GM19328 (cell line): ENCODE measurements around the gene GATAD2B.

Experiments
- ATAC-seq: cut with Tn5 transposase; IDR thresholded peaks from one replicate; pipeline ENCODE4 v1.9.1; 2021; ENCODE audit warnings: mild to moderate bottlenecking, moderate library complexity; ENCODE audit not compliant: unreplicated experiment

Gene GATAD2B

DNA sequence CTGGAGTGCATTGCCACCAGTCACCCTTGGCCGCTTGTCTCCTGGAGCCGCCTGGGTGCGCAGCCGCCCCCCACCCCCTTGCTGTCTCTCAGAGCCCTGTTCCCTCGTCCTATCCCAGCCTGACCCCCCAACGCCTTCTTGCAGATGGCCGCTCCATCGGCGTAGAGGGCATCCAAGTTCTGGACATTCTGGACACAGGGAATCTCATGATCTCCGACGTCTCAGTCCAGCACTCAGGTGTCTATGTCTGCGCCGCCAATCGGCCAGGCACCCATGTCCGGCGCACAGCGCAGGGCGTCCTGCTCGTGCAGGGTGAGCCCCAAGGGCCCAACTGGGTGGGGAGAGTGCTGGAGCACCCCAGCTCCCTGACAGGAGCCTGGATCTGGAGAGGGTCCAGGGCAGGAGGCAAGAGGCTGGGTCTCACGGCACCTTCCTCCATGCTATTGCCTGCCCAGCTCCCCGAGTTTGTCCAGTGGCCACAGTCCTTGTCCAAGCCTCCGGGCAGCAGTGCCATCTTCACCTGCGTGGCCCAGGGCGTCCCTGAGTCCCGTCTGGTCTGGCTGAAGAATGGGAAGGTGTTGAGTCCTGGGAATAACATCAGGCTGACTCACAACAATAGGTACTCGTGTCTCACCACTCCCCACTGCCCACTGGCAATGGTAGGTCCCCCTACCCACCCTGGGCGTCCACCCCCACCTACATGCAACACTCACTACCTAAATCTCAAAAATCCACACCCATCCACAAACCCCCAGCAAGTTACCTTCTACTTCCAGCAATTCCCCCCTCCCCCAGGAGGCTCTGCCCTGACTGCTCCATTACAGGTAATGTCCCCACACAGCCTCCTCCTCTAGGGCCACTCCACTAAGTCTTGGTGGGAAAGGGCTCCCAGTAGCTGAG, 123.0 kb downstream of the GATAD2B start:
- no peak for ATAC-seq

GRCh38 chr1:153799016-153799415, 123.8 kb downstream of the GATAD2B start:
- ATAC-seq = no peak

GRCh38 chr1:153798468-153798780, 124.3 kb downstream of the GATAD2B start:
- ATAC-seq = no peak

GRCh38 chr1:153796786-153797659, 125.7 kb downstream of the GATAD2B start:
- peak; percentile 52 for ATAC-seq

GRCh38 chr1:153795934-153796785, 126.6 kb downstream of the GATAD2B start:
- ATAC-seq = no peak

GRCh38 chr1:153795330-153795837, 127.4 kb downstream of the GATAD2B start:
- no peak for ATAC-seq

DNA sequence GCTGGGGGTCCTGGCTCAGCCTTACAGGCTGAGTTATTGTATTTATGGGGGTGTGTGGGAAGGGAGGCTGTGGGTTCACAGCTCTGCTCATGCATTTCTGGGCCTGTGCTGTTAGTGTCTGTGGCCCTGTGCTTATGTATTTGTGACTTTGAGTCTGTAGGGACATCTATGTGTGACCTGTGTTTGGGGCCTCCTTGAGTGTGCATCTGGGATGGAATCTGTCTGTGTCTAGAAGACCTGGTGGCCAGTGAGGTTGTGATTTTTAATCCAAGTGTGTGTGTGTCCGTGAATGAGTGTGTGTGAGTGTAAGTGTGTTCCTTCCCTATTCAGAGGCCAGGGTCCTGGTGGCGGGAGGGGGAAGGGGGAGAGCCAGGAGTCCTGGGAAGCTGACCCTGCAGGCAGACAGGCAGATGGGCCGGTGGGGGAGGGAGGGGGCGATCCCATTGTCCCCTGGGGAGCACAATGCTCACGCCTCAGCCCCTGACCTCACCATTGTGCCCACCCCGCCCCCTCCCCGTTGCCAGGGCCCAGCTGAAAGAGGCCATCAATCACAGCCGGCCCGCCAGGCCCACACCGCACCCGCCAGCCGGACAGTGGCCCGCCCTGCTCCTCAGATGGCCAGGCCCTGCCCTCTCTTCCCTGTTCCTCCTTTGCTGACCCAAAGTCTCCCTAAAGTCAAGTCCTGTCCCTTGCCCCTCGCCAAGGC, 128.0 kb downstream of the GATAD2B start:
- ATAC-seq = no peak

DNA sequence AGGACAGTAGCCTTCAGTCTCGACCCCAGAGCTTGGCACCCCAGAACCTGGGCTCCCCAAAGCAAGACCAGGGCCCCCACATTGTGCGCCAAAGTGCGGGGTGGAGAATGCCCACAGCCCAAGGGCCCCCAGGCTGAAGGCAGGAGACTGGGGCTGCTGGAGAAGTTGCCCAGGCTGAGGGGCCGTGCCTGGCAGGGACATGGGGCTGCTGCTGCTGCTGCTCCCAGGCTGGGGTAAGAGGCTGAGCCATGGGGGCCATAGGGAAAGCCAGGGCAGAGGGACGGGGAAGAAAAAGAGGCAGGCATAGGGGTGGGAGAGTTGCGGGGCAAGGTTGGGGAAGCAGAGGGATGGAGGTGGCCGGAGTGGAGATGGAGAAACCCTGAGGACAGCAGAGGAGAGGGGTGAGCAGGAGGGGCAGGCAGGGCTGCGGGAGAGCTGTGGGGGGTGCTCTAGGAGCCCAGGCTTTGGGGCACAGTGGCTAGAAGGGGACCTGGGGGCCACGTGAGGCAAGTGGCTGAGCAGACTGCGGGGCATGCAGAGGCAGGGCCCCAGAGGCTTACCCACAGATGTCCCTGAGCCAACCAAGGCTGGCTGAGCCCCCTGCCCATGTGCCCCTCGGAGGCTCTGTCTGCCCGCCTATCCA, 128.7 kb downstream of the GATAD2B start:
- no peak for ATAC-seq

- ATAC-seq = no peak
These were observed 129.4 kb downstream of the GATAD2B start for GRCh38 chr1:153793261-153793972.

DNA sequence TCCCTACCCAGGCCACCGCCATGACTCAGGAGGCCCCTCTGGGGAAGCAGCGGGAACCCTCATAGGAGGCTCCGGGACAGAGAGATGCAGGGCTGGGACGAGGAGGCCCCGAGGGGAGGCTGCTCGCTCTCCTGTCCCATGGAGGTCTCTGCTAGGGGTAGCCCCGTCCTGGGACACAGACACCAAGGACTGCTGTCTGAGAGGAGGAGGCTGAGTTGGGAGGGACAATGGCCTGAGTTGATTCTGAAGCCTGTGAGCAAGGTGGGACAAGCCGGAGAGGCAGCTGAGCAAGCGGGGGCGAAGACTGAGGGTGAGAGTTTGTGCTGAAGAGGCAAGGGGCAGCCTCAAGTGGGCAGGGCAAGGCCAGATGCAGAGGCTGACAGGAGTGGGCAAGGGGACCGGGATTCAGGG, 130.1 kb downstream of the GATAD2B start:
- ATAC-seq = no peak

GRCh38 chr1:153791648-153792253, 131.0 kb downstream of the GATAD2B start:
- no peak for ATAC-seq

- ATAC-seq = peak; percentile 83
These were observed 131.7 kb downstream of the GATAD2B start for GRCh38 chr1:153790966-153791647.

DNA sequence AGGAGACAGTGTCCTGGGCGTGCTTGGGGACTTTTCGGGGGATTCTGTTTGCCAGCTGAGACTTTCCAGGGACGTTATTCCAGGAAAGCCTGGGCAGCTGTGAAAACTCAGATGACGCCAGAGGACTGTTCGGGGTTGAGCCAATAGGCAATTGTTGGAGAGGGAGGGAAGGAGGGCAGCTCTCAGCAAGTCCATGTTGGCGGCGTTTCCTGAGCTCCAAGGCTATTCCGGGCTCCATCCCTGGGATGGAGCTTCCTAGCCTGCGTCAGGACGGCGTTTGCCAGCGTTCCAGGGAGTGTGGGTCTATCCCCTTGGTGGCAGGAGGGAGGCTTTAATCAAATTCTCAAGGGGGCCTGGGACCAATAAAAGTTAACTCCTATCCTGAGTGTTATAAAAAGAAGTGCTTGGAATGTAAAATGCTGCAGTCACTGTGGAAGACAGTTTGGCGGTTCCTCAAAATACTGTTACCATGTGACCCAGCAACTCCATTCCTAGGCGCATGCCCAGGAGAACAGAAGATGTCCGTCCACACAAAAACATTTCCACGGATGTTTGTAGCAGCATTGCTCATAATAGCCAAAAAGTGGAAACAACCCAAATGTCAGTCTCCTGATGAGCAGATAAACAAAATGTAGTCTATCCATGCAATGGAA, 132.3 kb downstream of the GATAD2B start:
- ATAC-seq = no peak

DNA sequence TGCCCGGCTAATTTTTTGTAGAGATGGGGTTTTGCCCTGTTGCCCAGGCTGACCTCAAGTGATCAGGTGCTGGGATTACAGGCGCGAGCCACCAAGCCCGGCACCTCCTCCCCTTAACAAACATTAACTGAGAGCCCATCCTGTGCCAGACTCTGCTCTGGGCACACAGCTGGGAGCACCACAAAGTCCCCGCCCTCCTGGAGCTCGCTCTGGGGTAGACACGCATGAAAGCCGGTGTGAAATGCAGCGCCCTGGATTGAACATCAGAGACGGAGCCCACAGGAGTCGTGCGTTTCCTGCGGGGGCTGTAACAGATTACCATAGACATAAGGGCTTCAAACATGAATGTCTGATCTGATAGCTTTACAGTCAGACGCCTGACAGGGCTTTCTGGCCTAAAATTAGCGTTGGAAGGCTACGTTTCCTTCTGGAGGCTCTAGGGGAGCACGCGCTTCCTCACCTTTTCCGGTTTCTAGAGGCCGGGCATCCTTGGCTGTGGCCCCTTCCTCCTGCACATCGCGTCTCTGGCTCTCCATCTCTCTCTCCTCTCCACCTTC, 133.2 kb downstream of the GATAD2B start:
- ATAC-seq = no peak

- ATAC-seq = no peak
These were observed 136.6 kb downstream of the GATAD2B start for GRCh38 chr1:153786038-153786790.
